B cell (primary cell): Measurements from ENCODE around the gene ITPK1.

Experiments used
- CTCF ChIP-seq: fragments of 200-600 bp; IDR thresholded peaks from one replicate; pipeline ENCODE4 v1.8.0; 2022; ENCODE audit warnings: antibody characterized with exemption, mild to moderate bottlenecking
- EZH2 ChIP-seq: IDR thresholded peaks from 2 replicates; pipeline ENCODE4 v1.6.1; 2012; ENCODE audit warnings: borderline replicate concordance, low read depth, mild to moderate bottlenecking, moderate library complexity, low read length; ENCODE audit not compliant: insufficient read depth, poor library complexity, severe bottlenecking

GRCh38 chr14:93133464-93133863 lies 17.7 kb upstream of the ITPK1 start:
- no peak for TF ChIP-seq CTCF
- TF ChIP-seq EZH2: no peak
